Measurements from ENCODE around the gene CTBP1.

CTBP1 gene

DNA sequence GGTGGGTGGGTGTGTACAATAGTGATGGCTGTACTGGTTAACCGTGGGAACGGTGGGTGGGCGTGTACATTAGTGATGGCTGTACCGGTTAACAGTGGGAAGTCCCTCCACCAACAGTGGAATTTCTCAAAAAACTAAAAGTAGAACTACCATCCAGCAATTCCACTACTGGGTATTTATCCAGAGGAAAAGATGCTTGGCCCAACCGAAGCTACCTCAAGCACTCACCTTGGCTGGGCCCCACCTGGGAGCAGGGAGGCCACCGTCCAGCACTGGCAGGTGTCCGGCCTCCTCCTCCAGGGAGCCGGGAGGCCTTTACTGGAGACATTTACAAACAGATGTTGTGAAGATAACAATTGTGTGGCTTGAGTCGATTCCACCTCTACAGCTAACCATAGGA, 34.8 kb upstream of the CTBP1 start:
- DNase-seq (ENCODE audit: low spot score), result no peak

DNA sequence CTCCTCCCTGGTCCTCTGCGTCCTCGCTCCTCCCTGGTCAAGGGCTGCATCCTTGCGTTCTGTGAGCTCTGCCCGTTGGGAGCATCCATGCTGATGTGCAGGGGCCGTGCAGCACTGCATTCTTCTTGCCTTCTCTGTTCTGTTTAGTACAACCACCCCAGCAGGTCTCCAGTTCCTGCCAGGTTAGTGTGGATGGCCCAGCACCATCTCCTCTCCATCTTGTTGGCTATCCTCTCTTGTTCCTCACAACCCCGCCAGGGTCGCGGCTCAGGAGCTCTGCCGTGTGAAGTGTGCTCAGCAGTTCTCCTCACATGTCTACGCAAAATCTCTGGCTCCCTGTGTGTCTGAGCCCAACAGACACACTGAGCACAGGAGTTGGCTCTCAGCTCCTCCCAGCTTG, 30.3 kb upstream of the CTBP1 start:
- DNase-seq (ENCODE audit: low spot score), result no peak

DNA sequence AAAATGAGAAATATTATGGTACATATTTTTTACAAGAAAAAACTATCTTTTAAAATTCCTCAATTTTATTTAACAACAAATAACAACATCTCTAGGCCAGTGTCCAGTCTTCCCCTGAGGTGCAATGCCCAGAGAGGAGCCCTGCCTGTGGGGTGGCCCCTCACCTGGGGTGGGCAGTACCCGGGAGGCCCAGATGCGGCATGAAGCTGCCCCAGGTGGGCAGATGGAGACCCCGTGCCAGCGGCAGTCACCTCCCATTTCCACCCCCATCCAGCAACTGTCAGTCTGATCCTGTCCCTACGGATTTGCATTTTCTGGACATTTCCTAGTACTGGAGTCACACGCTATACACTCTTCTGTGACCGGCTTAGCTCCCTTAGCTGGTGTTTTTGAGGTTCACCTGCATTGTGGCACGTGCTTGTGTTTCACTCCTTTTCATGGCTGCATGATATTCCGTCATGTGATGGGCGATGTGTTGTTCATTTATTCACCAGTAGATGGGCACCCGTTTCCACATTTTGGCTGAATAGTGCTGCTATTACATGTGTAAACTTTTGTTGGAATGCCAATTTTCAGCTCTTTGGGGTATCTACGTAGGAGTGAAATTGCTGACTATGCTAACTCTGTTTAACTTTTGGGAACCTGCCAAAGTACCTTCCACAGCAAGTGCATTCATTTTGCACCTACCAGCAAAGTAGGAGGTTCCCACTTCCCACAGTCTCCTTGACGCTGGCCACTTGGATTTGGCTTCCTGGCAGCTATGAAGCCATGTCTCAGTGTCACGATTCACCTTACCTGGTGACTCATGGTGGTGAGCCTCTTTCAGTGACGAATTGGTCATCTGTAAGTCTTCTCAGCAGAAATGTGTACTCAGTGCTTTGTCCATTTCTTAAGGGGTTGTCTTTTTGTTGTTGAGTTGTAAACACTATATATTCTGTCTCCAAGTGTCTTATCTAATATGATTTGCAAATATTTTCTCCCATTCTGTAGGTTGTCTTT, 29.0 kb upstream of the CTBP1 start:
- DNase-seq (ENCODE audit: low spot score), result no peak

DNA sequence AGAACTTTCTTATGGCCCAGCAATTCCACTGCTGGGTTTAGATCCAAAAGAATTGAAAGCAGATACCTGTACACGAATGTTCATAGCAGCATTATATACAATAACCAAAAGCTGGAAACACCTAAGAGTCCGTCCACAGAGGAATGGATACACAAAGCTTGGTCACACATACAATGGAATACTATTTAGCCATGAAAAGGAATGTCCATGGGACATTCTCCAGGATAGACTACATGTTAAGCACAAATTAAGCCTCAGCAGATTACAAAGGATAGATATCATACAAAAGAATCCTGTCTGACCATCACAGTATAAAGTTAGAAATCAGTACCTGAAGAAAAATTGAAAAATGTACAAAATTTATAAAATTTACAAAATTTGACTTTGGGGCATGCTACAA, 28.1 kb upstream of the CTBP1 start:
- DNase-seq (ENCODE audit: low spot score), result no peak

DNA sequence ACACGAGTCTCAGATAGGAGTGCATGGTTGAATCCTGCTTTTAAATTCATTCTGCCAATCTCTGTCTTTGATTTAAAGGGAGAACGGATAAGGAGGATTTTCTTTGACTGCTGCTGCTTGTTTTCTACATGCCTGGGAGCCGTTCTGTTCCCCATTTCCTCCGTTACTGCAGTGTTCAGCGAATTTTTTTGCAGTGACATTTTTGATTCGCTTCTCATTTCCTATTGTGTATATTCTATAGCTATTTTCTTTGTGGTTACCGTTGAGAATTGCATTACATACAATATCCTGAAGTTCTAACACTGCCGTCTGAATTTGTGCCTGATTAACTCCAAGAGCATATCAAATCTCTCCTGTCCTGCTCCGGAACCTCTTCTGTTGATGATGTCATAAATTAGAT, 25.9 kb upstream of the CTBP1 start:
- DNase-seq (ENCODE audit: low spot score), result no peak

DNA sequence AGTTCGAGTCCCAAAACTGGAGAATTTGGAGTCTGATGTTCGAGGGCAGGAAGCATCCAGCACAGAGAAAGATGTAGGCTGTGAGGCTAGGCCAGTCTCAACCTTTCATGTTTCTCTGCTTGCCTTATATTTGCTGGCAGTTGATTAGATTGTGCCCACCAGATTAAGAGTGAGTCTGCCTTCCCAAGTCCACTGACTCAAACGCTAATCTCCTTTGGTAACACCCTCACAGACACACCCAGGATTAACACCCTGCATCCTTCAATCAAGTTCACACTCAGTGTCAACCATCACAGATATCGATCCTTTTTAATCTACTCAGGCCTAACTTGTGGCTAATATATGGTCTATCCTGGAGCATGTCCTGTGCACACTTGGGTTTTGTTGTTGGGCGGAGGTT, 22.8 kb upstream of the CTBP1 start:
- no peak for DNase-seq (ENCODE audit: low spot score)

DNA sequence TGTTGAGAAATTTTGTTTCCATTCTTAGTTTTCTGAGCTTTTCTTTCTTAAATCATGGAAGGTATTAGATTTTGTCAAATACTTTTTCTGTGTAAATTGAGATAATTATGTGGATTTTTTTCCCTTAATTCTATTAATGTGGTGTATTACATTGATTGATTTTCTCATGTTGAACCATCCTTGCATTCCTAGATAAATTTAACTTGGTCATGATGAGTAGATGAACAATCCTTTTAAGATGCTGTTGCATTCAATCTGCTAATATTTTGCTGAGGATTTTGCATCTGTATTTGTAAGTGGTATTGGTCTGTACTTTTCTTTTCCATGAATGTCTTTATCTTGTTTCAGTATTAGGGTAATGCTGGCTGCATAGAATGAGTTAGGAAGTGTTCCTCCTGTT, 20.3 kb upstream of the CTBP1 start:
- DNase-seq (ENCODE audit: low spot score), result no peak

DNA sequence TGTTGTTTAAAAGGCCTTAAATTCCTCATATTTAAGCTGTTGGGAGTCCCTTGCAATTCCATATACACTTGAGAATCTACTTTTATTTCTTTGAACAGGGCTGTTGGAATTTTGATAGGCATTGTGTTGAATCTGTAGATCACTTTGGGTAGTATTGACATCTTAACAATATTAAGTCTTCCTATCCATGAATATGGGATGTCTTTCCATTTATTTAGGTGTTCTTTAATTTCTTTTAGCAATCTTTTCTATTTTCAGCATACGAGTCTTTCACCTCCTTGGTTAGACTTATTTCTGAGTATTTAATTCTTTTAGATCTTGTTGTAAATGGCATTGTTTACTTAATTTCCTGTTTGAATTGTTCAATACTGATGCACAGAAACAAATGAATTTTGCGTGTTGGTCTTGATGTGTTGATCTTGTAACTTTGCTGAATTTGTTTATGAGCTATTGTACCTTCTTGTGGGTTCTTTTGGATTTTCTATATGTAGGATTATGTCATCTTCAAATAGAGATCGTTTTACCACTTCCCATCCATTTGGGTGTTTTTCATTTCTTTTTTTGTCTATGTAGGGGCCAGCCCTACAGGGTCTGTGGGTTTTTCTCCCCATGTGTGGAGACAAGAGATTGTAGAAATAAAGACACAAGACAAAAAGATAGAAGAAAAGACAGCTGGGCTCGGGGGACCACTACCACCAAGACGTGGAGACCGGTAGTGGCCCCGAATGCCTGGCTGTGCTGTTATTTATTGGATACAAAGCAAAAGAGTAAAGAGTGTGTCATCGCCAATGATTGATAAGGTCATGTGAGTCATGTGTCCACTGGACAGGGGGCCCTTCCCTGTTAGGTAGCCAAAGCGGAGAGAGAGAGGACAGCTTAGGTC, 18.2 kb upstream of the CTBP1 start:
- no peak for DNase-seq (ENCODE audit: low spot score)

DNA sequence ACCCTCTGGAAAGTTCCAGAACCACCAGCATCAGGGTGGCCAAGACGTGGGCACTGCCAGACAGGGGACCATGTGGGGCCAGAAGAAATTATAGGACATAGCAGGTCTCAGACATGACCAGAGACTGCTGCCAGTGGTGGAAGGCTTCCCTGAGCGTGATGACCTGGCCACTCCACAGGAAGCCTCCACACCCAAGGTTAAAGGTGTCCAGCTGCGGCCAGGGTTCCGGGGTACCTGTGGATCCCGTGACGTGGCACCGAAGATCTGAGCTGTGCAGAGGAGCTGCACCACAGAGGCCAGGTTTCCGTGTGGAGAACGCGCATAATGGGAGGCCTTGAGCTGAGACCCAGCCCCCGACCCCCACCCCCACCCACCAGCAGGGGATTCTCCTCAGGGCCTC, 16.4 kb upstream of the CTBP1 start:
- no peak for DNase-seq (ENCODE audit: low spot score)

DNA sequence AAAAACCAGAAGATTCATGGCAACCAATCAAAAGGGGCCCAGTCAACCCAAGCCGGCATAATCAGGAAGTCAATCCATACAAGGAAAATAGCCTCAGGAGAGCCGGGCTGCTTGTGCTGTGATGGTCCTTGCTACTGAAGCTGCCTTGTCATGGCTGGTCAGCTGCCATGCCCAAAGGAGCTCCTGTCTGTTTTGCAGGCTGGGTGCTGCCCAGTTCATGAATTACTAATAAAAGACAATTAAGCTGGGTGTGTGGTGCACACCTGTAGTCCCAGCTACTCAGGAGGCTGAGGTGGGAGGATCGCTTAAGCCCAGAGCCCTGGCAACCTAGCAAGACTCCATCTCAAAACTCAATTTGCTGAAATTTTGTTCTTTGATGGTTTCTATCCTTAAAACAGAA, 16.0 kb upstream of the CTBP1 start:
- DNase-seq (ENCODE audit: low spot score), result no peak

DNA sequence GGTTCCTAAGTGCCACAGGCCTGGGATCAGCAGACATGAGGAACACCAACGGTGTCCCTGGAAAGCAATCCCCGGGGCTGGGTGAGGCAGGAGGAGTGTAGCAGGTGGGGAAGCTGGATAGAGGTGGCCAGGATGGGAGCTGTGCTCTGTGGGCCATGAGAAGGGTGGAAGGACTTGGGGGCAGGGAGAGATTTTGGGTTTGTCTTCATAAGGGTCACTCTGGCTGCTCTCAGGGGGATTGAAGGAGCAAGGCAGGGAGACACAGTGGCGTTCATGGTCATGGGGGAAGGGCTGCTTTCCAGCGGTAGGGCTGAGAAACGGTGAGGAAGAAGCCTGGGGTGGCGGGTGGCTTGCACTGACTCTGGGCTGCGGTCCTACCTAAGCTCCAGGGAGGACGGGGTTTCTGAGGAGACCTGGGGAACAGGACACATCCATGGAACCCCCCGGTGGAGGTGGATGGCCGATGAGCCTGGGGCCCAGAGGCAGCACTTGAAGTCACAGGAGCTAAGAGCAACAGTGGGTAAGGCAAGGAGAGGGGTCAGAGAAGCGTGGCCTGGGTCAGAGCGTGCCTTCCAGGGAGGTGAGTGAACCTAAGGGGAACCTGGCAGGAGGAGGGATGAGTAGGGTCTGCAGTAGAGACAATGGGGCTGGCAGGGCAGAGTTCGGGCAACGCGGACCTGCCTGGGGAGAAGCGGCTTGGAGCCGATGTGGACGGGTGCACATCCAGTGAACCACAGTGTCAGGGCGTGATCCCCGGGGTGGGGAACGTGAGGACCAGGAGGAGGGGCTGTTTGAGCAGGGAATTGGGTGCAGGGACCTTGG, 12.4 kb upstream of the CTBP1 start:
- no peak for DNase-seq (ENCODE audit: low spot score)

DNA sequence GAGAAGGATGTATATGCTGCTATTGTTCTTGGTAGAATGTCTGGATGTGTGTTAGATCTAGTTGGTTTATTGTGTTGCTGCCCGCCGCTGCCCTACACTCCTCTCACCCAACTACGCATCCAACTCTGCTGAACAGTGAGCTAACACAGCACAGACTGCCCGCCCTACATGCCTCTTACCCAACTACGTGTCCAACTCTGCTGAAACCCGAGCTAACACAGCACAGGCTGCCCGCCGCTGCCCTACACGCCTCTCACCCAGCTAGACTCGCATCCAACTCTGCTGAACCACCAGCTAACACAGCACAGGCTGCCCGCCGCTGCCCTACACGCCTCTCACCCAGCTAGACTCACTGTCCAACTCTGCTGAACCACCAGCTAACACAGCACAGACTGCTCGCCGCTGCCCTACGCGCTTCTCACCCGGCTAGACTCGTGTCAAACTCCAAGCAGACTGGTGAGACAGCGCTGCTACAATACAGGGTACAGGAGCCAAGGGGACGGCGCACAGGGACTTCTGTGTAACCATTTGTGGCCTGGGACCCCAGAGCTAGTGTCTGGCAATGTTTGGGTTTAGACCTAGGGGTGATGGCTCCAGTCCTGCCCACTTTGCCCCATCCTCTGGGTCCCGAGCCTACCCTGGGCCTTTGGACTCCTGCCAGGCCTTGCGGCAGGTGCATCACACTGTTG, 11.6 kb upstream of the CTBP1 start:
- DNase-seq (ENCODE audit: low spot score), result no peak

DNA sequence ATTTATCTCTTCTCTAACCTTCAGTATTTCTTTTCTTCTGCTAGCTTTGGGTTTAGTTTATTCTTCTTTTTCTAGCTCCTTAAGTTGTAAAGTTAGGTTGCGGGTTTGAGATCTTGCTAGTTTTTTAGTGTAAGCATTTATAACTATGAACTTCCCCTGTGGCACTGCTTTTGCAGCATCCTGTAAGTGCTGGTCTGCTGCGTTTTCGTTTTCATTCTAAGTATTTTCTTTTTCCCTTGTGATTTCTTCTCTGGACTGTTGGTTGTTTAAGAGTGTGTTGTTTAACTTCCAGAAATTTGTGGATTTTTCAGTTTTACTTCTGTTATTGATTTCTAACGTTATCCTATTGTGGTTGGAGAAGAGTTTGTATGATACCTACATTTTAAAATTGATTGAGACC, 11.0 kb upstream of the CTBP1 start:
- no peak for DNase-seq (ENCODE audit: low spot score)

DNA sequence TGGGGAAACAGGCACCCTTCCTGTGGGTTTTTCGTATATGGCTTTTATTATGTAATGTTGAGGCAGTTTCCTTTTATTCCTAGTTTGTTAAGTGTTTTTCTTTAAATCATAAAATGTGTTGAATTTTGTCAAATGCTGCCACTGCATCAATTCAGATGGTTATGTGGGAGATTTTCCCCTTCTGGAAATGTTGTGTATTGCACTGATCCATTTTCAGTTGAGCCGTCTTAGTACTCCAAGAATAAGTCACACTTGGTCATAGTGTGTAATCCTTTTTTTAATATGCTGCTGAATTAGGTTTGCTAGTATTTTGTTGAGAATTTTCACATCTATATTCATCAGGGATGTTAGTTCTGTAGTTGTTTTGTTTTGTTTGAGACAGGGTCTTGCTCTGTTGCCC, 9.5 kb upstream of the CTBP1 start:
- no peak for DNase-seq (ENCODE audit: low spot score)

DNA sequence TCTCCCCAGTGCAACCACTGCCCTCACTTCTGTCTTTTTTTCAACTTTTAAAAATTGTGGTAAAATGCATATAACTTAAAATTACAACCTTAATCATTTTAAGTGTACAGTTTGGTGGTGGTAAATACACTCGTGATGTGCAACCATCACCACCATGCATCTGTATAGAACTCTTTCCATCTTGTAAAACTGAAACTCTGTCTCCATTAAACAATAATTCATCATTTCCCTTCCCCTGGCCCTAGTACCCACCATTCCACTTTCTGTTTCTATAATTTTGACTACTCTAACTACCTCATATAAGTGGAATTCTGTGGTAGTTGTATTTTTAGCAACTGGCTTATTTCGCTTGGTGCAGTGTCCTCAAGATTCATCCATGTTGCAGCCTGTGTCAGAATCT, 6.8 kb upstream of the CTBP1 start:
- DNase-seq (ENCODE audit: low spot score), result no peak

DNA sequence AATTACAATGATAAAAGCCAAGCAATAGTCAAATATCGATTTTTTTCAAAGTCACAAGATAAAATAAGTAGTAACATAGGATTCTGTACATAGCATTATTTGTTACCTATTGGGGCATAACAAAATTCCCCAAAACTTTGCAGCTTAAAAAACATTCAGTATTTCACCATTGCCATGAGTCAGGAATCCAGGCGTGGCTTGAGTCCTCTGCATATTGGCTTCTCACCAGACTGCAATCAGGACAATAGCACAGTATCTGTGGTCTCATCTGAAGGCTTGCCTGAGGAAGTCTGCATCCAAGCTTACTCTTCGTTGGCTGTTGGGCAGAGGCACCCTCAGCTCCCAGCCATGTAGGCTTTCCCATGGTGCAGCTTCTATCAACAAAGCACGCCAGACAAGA, 6.2 kb upstream of the CTBP1 start:
- no peak for DNase-seq (ENCODE audit: low spot score)

DNA sequence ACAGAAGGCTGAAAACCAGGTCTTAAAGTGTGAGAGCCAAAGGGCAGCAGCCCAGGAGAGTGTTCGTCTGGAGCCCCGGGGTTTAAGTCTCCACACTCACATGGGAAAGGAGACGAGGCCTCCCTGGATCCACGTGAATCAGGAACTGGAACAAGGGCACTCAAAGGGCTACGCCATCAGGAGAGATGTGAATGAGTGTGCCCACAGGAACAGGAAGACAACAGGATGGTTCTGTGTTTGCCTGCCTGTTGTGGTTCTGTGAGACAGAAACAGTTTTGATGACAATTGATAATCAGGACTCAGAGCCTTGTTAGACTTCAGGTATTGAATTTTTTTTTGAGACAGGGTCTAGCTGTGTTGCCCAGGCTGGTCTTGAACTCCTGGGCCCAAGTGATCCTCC, 4.9 kb upstream of the CTBP1 start:
- no peak for DNase-seq (ENCODE audit: low spot score)

DNA sequence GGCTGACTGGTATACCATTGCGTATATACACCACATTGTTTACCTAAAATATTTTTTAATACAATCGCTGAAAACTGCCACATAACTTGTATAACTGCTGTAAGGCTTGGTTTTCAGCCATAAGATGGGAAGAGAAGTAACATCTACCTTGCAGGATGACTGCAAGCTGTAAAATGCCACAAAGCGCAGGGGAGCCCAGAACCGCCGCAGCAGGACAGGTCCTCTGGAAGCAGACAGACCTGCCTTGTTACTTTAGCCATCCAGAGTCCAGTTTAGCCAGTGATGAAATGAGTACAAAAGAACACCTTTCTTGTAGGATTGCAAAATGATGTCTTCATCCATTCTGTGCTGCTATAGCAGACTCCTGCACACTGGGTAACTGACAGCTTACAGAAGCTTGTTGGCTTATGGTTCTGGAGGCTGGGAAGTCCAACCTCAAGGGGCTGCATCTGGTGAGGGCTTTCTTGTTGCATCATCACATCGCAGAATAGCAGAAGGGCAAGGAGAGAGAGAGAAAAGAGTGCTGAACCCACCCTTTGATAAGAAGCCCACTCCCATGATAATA, 4.1 kb upstream of the CTBP1 start:
- DNase-seq (ENCODE audit: low spot score), result no peak

DNA sequence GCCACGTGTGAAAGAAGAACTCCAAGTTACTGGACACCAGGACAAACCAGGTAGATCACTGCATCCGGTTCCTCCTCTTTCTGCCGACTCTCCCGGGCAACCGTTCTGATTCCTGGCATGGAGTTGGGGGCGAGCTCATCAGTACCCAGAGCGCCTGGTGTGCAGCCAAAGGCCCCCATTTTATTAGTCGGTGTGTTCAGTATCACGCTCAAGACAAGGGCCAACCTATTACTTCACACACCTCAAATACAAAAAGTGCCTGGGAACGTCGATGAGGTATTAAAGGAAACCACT, 2.8 kb upstream of the CTBP1 start:
- DNase-seq (ENCODE audit: low spot score), result no peak

DNA sequence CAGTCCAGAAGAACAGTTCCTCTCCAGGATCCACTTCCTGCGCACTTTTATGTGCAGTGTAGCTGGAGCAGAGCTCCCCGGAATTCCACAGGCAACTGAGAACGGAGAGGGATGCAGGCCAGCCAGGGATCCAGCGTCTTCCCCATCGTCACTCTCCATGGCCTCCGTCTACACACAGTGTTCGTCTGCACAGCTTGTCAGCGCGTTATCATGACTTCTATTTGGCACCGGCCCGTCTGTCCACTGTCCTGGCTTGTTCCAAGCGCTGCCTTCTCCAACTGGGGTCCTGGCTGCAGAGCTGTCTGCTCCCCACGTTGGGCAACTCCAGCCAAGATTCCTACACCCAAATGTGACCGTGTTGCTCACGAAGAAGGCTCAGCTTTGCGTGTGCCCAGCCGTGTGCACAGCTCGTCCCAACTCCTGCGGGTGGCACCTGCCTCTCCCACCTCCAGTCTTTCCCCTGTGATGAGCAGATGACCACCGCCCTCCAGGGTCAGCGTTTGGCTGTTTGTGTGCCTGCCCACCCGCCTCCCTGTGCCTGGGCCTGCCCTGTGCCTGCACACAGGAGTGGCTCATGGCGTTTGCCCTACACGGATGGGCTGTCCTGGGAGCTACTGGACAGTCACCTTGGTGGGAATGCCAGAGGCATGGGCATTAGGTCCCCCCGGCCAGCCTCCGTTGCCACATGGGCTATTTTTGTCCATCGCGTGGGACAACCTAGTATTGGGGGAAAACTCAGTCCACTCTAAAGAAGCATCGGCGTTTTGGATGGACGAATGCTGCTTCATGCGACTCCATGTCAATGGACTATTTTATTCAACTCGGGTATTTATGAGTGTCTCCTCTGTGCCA, 2.2 kb upstream of the CTBP1 start:
- DNase-seq (ENCODE audit: low spot score), result no peak

DNA sequence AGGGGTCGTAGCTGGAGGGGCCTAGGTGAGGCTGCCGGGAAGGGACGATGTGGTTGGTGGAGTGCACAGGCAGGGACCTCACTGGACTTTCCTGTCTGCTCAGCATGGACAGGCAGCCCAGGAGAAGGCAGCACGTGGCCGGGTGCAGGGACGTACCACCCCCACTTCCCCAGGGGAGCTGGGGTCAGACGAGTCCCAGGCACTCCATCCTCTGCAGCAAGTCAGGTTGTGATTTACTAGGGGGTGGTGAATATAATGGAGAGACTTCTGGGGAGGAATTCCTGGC, 1.5 kb upstream of the CTBP1 start:
- DNase-seq (ENCODE audit: low spot score), result no peak

All from hematopoietic multipotent progenitor cell treated with erythropoietin and hydrocortisone succinate and interleukin-3 and kit ligand, for 15 days (in vitro differentiated cells).